ENCODE results near the gene COQ8B. TPM values are rescaled to one million over a fixed set of nuclear protein-coding genes. Genes with fewer than 3 reads are reported as not detected.

The COQ8B gene
- total RNA-seq, 2 experiments from 2014 or later, result 23.4 to 33.5 TPM

DNA sequence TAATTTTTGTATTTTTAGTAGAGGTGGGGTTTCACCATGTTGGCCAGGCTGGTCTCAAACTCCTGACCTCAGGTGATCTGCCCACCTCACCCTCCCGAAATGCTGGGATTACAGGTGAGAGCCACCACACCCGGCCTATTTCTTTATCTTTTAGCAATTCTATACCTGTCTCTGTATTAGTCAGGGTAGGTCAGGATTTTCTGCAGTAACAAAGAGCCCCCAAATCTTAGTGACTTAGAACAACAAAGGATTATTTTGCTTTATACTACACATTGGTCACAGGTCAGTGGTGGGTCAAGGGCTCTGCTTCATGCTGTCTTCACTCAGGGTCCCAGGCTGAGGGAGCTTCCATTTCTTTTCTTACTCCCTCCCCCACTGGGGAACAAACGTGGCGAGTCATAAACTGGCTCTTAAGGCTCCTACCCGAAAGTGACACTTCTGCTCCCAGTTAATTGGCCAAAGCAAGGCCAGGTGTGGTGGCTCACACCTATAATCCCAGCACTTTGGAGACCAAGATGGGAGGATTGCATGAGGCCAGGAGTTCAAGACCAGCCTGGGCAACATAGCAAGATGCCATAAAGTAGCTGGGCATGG is 7.1 kb upstream of the COQ8B start:
- POLR2A ChIA-PET, result no interaction called here
- Mint-ChIP-seq H3K27me3 (no peaks in the 10 kb centered on the region), H3K9me3 (no peaks in the 10 kb centered on the region), H3K4me3 (no peak overlapping the region), H3K27ac (no peak overlapping the region), H3K36me3 (ENCODE audit: low read depth) (peaks cover 40% of the 10 kb centered on the region), H3K4me1 (peaks cover 36% of the 10 kb centered on the region)
- DNase-seq, result no peak
- CTCF ChIA-PET, result interaction anchor here (0.6 to 1.3 kb wide), 2 partner anchors 83 to 435 kb away, joined by 3 read pairs; no protein-coding TSS in a partner anchor

DNA sequence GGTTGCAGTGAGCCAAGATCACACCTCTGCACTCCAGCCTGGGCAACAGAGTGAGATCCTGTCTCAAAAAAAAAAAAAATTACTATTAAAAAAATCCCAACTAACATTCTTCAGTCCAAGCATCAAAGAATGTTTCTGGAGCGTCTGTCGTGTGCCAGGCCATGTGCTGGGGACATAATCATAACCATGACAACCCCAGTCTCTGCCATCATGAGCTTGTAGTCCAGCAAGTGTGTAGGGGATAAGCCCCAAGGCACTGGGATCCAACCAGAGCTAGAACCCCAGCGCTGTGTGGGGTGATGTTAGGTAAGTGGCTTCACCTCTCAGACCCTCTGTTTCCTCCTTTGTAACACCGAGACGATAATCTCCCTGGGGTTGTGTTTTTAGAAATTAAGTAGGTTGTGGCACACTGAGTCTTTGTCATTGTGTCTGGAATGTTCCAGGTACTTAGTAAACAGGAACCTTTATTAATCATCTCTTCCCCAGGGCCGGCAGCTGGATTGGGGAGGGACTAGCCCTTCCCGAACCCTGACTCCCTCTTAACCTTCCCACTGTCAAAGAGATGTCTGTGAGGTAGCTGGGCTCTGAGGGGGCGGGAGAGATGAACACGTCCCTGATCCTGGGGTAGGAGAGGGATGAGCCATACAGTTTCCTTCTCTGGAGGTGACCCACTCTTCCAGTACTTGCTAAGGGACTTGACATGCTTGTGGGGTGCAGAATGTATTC is 5.4 kb upstream of the COQ8B start:
- POLR2A ChIA-PET, result no interaction called here
- peaks cover 38% of the 10 kb centered on the region for H3K36me3 Mint-ChIP-seq (ENCODE audit: low read depth)
- H3K27ac Mint-ChIP-seq, result no peak overlapping the region
- CTCF ChIA-PET, result interaction anchor here (0.6 to 1.5 kb wide), 5 partner anchors 9 to 32 kb away, joined by 3 to 6 read pairs (median 4); partner anchors contain the start of genes ACTMAP and SNRPA
- no peak for DNase-seq
- H3K4me3 Mint-ChIP-seq, result no peak overlapping the region
- H3K4me1 Mint-ChIP-seq, result peaks cover 48% of the 10 kb centered on the region
- H3K27me3 Mint-ChIP-seq, result no peaks in the 10 kb centered on the region
- H3K9me3 Mint-ChIP-seq, result no peaks in the 10 kb centered on the region

DNA sequence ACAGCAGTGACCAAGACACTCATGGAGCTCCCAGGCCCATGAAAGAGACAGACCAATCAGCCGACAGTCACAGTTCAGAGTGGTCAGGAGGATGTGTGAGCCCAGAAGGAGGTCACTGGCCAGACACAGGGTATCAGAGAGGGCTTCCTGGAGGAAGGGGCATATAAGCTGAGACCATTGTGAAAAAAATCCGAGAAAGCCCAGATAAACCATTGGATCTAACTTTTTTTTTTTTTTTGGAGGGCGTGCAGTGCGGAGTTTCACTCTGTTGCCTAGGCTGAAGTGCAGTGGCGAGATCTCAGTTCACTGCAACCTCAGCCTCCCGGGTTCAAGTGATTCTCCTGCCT is 4.4 kb upstream of the COQ8B start:
- no peak for DNase-seq
- H3K27ac Mint-ChIP-seq, result no peak overlapping the region
- H3K36me3 Mint-ChIP-seq (ENCODE audit: low read depth), result peaks cover 31% of the 10 kb centered on the region
- ChIA-PET POLR2A (no interaction called here), CTCF (interaction anchor here (1.0 to 1.5 kb wide), 4 partner anchors 10 to 86 kb away, joined by 3 to 6 read pairs (median 4); no protein-coding TSS in a partner anchor)
- no peaks in the 10 kb centered on the region for H3K27me3 Mint-ChIP-seq
- H3K9me3 Mint-ChIP-seq, result no peaks in the 10 kb centered on the region
- H3K4me3 Mint-ChIP-seq, result no peak overlapping the region
- peaks cover 53% of the 10 kb centered on the region for H3K4me1 Mint-ChIP-seq

DNA sequence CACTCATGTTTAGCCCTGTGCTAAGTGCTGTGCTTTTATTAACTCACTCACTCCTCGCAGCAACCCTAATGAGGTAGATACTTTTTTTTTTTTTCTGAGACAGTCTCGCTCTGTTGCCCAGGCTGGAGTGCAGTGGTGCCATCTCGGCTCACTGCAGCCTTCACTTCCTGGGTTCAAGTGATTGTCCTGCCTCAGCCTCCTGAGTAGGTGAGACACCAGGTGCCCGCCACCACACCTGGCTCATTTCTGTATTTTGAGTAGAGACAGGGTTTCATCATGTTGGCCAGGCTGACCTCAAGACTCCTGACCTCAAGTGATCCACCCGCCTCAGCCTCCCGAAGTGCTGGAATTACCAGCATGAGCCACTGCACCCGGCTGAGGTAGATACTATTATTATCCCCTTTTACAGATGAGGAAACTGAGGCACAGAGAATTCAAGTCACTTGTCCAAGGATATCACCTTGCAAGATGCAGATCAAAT is 2.8 kb upstream of the COQ8B start:
- CTCF ChIA-PET, result interaction anchor here (0.6 to 1.0 kb wide), 3 partner anchors 15 to 455 kb away, joined by 3 read pairs; no protein-coding TSS in a partner anchor
- no peak for DNase-seq
- Mint-ChIP-seq H3K36me3 (ENCODE audit: low read depth) (peaks cover 24% of the 10 kb centered on the region), H3K4me3 (peak overlapping the region; percentile 22), H3K27me3 (no peaks in the 10 kb centered on the region), H3K9me3 (no peaks in the 10 kb centered on the region), H3K27ac (no peak overlapping the region), H3K4me1 (peaks cover 69% of the 10 kb centered on the region)
- POLR2A ChIA-PET, result no interaction called here

DNA sequence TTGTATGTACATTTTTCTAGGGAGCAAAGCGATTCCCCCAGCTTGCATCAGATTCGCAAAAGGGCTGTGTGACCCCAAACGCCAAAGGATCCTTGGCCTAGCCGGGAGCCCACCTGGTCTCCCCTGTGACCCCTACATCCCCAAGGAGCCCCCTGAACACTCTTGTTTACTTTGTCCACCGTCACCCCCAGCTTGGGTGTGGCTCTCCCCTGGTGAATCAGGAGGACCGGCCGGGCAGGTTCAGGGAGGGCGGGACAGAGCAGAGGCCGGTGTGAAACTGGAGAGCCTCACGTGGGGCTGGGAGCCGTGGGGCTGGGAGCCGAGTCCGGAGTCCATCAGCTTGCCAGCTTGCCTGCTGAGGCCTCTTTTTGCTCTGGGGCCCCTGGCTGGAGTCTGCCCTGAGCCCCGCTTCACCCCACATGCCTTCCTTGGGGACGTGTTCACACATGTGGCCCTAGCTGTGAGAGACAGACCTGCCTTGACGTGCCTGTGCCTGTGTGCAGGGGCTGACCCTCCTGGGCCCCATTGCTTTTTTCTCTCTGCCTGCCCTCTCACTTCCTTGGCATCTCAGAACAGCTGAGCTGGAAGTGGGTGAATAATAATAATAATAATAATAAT is 2.2 kb upstream of the COQ8B start:
- peak overlapping the region; percentile 90 for H3K27ac Mint-ChIP-seq
- CTCF ChIA-PET, result interaction anchor here (0.6 to 1.0 kb wide), 3 partner anchors 15 to 455 kb away, joined by 3 read pairs; no protein-coding TSS in a partner anchor
- H3K27me3 Mint-ChIP-seq, result no peaks in the 10 kb centered on the region
- peak overlapping the region; percentile 81 for H3K4me3 Mint-ChIP-seq
- DNase-seq, result no peak
- peaks cover 19% of the 10 kb centered on the region for H3K36me3 Mint-ChIP-seq (ENCODE audit: low read depth)
- POLR2A ChIA-PET, result no interaction called here
- H3K4me1 Mint-ChIP-seq, result peaks cover 70% of the 10 kb centered on the region
- H3K9me3 Mint-ChIP-seq, result no peaks in the 10 kb centered on the region

DNA sequence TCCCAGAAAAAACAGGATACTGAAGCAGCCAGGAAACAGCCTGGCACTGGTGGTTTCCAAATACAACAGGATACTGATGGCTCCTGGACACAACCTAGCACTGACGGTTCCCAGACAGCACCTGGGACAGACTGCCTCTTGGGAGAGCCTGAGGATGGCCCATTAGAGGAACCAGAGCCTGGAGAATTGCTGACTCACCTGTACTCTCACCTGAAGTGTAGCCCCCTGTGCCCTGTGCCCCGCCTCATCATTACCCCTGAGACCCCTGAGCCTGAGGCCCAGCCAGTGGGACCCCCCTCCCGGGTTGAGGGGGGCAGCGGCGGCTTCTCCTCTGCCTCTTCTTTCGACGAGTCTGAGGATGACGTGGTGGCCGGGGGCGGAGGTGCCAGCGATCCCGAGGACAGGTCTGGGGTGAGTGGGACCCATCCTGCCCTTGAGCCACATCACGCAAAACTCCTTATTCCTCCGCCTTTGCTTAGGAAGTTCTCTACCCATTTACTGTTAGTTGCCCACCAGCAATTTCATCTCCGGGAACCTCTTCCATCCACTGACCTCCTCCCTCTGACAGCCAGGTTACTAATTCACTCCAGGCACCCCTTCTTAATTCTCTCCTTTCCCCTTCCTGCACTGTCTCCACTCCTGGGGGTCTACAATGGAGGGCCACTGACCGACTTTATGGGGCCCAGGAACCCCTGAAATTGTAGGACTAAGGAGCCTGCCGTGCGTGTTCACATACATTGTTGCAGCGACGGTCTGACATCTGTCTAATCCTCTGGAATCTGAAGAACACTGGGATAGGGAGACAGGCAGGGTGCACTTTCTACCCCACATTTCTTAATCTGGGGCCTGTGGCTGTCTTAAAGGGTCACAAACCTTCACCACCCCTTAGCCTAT is 1.4 kb upstream of the COQ8B start:
- Mint-ChIP-seq H3K4me3 (peak overlapping the region; percentile 81), H3K9me3 (no peaks in the 10 kb centered on the region), H3K27me3 (no peaks in the 10 kb centered on the region), H3K36me3 (ENCODE audit: low read depth) (peaks cover 13% of the 10 kb centered on the region), H3K4me1 (peaks cover 72% of the 10 kb centered on the region), H3K27ac (peak overlapping the region; percentile 90)
- DNase-seq, result no peak
- ChIA-PET CTCF (interaction anchor here (0.6 to 1.5 kb wide), 4 partner anchors 10 to 32 kb away, joined by 3 to 5 read pairs (median 4); partner anchors contain the start of genes ACTMAP and SNRPA), POLR2A (no interaction called here)

DNA sequence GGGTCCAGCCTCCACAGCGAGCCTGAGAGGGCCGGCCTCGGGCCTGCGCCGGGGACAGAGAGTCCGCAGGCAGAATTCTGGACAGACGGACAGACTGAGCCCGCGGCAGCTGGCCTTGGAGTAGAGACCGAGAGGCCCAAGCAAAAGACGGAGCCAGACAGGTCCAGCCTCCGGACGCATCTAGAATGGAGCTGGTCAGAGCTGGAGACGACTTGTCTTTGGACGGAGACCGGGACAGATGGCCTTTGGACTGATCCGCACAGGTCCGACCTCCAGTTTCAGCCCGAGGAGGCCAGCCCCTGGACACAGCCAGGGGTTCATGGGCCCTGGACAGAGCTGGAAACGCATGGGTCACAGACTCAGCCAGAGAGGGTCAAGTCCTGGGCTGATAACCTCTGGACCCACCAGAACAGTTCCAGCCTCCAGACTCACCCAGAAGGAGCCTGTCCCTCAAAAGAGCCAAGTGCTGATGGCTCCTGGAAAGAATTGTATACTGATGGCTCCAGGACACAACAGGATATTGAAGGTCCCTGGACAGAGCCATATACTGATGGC is 716 bp upstream of the COQ8B start:
- Mint-ChIP-seq H3K36me3 (ENCODE audit: low read depth) (peaks cover 17% of the 10 kb centered on the region), H3K9me3 (no peaks in the 10 kb centered on the region), H3K27me3 (no peaks in the 10 kb centered on the region), H3K4me1 (peaks cover 73% of the 10 kb centered on the region), H3K4me3 (peak overlapping the region; percentile 81), H3K27ac (peak overlapping the region; percentile 72)
- ChIA-PET POLR2A (interaction anchor here (0.5 to 1.0 kb wide), 2 partner anchors 26 to 61 kb away, joined by 3 to 4 read pairs; partner anchors contain the start of gene RAB4B), CTCF (interaction anchor here (0.6 to 1.6 kb wide), 6 partner anchors 10 to 33 kb away, joined by 3 to 5 read pairs (median 4); partner anchors contain the start of genes ACTMAP and SNRPA)
- no peak for DNase-seq

DNA sequence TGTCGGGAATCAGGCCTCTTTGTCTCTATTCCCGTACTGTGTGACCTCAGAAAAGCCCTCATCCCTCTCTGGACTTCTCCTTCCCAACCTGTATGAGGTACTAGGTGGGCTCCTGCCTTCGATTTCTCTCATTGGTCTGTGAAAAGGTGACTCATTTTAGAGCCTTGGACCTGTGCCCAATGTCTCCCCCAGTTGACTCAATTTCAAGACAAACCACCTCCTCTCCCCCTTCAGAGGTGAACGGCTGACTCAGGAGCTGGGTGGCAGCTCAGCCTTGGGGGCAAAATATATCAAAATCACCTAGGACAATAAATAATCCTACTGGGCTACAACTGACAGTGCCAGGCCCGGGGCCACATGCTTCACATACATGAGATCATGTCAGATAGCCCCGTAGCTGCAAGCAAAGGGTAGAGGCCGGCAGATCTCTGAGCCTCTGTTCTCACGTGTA is 630 bp downstream of the COQ8B start:
- peaks cover 76% of the 10 kb centered on the region for H3K4me1 Mint-ChIP-seq
- H3K27me3 Mint-ChIP-seq, result no peaks in the 10 kb centered on the region
- DNase-seq, result peak; percentile 25
- ChIA-PET CTCF (interaction anchor here (0.9 to 1.6 kb wide), 3 partner anchors 9 to 52 kb away, joined by 3 to 5 read pairs (median 3); no protein-coding TSS in a partner anchor), POLR2A (interaction anchor here (0.6 kb wide), 1 partner anchor 547 kb away, joined by 3 read pairs; no protein-coding TSS in a partner anchor)
- H3K27ac Mint-ChIP-seq, result peak overlapping the region; percentile 97
- H3K9me3 Mint-ChIP-seq, result no peaks in the 10 kb centered on the region
- H3K4me3 Mint-ChIP-seq, result peak overlapping the region; percentile 93
- H3K36me3 Mint-ChIP-seq (ENCODE audit: low read depth), result peaks cover 21% of the 10 kb centered on the region

DNA sequence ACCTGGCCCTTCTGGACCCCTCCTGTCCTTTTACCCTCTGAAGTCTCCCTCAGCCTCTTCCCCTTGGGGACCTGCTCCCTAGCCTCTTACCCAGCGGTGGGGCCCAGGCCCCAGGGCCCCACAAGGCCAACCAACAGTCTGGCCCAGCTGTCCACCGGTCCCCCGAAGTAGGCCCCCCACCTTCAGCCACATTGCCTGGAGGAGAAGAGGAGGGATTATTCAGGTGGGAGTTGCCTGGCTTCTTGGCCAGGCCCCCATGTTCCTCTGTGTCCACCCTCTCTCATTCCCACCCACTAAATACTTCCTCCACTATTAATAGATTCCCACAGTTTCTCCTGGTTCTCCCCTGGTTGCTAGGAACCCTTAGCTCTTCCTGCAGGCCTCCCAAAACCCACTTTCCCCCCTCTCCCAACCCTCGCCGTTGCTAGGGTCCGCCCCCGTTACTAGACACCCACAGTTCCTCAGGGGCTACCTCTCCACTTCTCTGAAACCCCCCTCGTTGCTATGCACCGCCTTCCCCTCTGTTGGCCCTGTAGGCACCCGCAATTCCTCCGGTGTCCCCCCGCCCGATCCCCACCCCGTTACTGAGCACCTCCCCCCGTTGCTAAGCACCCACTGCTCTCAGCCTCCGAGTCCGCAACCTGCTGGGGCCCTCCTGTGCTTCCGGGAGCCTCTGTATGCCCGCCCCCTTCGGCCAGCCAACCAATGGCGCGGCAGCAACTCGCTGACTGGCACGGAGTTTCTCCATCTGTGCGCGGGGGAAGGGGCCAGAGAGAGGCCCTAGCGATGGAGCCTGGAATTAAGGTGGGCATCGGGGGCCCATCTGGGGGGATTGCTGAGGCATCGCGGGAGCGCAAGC is 2.0 kb downstream of the COQ8B start:
- Mint-ChIP-seq H3K4me3 (peak overlapping the region; percentile 93), H3K27me3 (no peaks in the 10 kb centered on the region), H3K4me1 (peaks cover 62% of the 10 kb centered on the region), H3K9me3 (no peaks in the 10 kb centered on the region), H3K27ac (peak overlapping the region; percentile 97), H3K36me3 (ENCODE audit: low read depth) (peaks cover 18% of the 10 kb centered on the region)
- ChIA-PET CTCF (no interaction called here), POLR2A (no interaction called here)
- DNase-seq, result peak; percentile 95

DNA sequence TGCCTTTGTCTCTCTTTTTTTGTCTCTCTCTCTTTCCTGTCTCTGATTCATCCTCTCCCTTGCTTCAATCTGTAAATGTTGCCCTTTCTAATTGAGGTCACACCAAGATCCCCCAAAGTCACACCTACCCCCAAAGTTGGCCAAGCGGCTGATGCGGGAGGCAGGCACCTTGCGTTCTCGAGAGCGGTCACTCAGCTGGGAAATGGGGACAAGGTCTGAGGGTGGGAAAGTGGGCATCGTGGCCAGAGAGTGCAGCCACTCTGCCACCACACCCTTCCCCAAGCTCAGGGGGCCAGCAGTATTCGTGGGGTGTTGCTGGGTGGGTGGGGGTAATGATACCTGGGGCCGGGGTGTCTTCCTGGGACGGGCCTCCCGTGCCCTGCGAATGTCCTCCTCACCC is 2.7 kb downstream of the COQ8B start:
- CTCF ChIA-PET, result interaction anchor here (0.5 to 0.6 kb wide), 2 partner anchors 309 to 1971 kb away, joined by 3 to 4 read pairs; no protein-coding TSS in a partner anchor
- H3K4me1 Mint-ChIP-seq, result peaks cover 54% of the 10 kb centered on the region

DNA sequence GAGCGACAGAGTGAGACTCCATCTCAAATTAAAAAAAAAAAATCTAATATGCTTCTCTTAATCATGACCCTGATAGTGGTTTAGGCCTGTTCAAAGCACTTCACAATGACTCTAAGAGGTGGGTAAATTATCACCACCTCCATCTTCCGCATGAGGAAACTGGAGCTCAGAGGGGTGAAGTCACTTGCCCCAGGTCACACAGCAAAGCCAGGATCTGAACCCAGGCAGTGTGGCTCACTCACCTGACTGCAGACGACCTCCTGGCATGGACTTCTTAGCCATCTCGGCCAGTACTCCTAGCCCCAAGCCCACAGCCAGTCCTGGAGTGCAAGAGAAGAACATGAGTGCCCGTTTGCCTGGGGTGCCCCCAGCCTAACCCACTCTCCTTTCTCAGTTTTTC is 6.9 kb downstream of the COQ8B start:
- H3K36me3 Mint-ChIP-seq (ENCODE audit: low read depth), result peaks cover 32% of the 10 kb centered on the region
- ChIA-PET CTCF (no interaction called here), POLR2A (no interaction called here)
- no peak for DNase-seq
- no peaks in the 10 kb centered on the region for H3K27me3 Mint-ChIP-seq
- no peak overlapping the region for H3K27ac Mint-ChIP-seq
- H3K4me1 Mint-ChIP-seq, result peaks cover 22% of the 10 kb centered on the region
- no peaks in the 10 kb centered on the region for H3K9me3 Mint-ChIP-seq
- H3K4me3 Mint-ChIP-seq, result no peak overlapping the region

More for the DNA sequence above, 2.7 kb downstream of the COQ8B start:
- Mint-ChIP-seq H3K36me3 (ENCODE audit: low read depth) (peaks cover 22% of the 10 kb centered on the region), H3K4me3 (peak overlapping the region; percentile 53), H3K9me3 (no peaks in the 10 kb centered on the region), H3K27ac (peak overlapping the region; percentile 54), H3K27me3 (no peaks in the 10 kb centered on the region)
- DNase-seq, result no peak
- POLR2A ChIA-PET, result no interaction called here

Data from activated CD4-positive, alpha-beta T cell treated with anti-CD3 and anti-CD28 coated beads, Interleukin-2, amount 10 ng/mL, durations not matched to agents 7 days and 5 days (primary cell).